IMR-90 (cell line): ENCODE data around the gene LDHB.

ENCODE experiments used
- BHLHE40 ChIP-seq: fragments of 150-350 bp; IDR thresholded peaks from 2 replicates; pipeline ENCODE4 v1.6.1; 2016; ENCODE audit warnings: mild to moderate bottlenecking, low read depth, low read length
- CHD1 ChIP-seq: IDR thresholded peaks from 2 replicates; pipeline ENCODE4 v1.6.1; 2012; ENCODE audit warnings: low read depth, low read length, improper control_type of control experiment
- MAFK ChIP-seq: IDR thresholded peaks from 2 replicates; pipeline ENCODE4 v1.6.1; 2012; ENCODE audit warnings: low read depth, low read length, improper control_type of control experiment
- MXI1 ChIP-seq: IDR thresholded peaks from 2 replicates; pipeline ENCODE4 v1.6.1; 2012; ENCODE audit warnings: low read depth, mild to moderate bottlenecking, low read length, moderate library complexity, borderline replicate concordance
- POLR2A ChIP-seq: IDR thresholded peaks from 2 replicates; pipeline ENCODE4 v1.6.1; 2012; ENCODE audit warnings: mild to moderate bottlenecking, low read depth, low read length
- RAD21 ChIP-seq: IDR thresholded peaks from 2 replicates; pipeline ENCODE4 v1.6.1; 2012; ENCODE audit warnings: low read length, improper control_type of control experiment
- RCOR1 ChIP-seq: IDR thresholded peaks from 2 replicates; pipeline ENCODE4 v1.6.1; 2012; ENCODE audit warnings: mild to moderate bottlenecking, low read length, improper control_type of control experiment; ENCODE audit not compliant: insufficient replicate concordance
- TF ChIP-seq, protein P1 (sequence below): conservative IDR thresholded peaks from 2 replicates; pipeline ENCODE4 v1.5.1; 2012; ENCODE audit warnings: mild to moderate bottlenecking, low read depth, low read length, improper control_type of control experiment

DNA sequence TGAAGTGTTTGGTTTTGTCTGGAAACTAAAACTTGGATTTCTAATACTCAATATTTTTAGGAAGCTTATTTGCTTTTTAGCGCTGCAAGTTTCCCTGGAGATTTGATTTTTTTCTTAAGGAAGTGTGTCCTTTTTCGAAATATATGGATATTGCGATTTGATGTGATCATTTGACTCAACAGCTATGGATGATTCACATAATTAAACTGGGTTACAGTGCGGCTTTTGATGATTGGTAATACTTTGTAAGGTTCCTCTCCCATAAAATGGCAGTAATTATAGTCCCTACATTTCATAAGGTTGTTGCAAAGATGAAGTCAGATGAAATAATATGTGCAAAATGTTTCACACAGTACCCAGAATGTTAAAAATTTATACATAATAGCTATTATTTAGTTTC is 13.1 kb downstream of the LDHB start:
- TF ChIP-seq, protein P1, sequence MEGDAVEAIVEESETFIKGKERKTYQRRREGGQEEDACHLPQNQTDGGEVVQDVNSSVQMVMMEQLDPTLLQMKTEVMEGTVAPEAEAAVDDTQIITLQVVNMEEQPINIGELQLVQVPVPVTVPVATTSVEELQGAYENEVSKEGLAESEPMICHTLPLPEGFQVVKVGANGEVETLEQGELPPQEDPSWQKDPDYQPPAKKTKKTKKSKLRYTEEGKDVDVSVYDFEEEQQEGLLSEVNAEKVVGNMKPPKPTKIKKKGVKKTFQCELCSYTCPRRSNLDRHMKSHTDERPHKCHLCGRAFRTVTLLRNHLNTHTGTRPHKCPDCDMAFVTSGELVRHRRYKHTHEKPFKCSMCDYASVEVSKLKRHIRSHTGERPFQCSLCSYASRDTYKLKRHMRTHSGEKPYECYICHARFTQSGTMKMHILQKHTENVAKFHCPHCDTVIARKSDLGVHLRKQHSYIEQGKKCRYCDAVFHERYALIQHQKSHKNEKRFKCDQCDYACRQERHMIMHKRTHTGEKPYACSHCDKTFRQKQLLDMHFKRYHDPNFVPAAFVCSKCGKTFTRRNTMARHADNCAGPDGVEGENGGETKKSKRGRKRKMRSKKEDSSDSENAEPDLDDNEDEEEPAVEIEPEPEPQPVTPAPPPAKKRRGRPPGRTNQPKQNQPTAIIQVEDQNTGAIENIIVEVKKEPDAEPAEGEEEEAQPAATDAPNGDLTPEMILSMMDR = no peak
- TF ChIP-seq MAFK = no peak
- TF ChIP-seq CHD1 = no peak
- TF ChIP-seq RCOR1 = no peak
- TF ChIP-seq POLR2A = no peak
- TF ChIP-seq MXI1 = no peak
- no peak for TF ChIP-seq BHLHE40
- TF ChIP-seq RAD21 = no peak
